ENCODE results near the gene ZNF320. TPM values are rescaled to one million over a fixed set of nuclear protein-coding genes. Genes with fewer than 3 reads are reported as not detected.
"Not testable (repeated sequence)": the region's sequence is repeated elsewhere in the genome, so short reads cannot be mapped to it uniquely, and the experiment has no call there.

Gene ZNF320
- polyA plus RNA-seq, 3 donors: 1.6 to 4.4 (median 3.4) TPM

DNA sequence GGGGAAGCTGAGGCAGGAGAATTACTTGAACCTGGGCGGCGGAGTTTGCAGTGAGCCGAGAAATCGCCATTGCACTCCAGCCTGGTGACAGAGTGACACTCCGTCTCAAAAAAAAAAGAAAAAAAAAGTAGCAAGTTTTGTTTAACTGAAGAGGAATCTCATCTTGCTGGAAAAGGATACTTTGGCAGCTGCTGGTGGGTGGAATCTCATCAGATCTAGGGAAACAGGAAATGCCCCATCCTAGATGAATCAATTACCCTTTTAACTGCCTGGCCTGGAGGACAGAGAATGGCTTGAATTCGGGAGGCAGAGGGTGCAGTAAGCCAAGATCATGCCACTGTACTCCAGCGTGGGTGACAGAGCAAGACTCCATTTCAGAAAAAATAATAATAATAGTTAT is 8.4 kb downstream of the ZNF320 start:
- Histone ChIP-seq H3K36me3 (replicated peaks in 1 of 2; ENCODE audit: control insufficient read depth in 1 of 2, insufficient read depth in 2 of 2, low read length in 2 of 2) (peaks cover 54 to 65% of the 10 kb centered on the region in 2 donors), H3K9me3 (replicated peaks in 1 of 2; ENCODE audit: control insufficient read depth in 1 of 2, insufficient read depth in 1 of 2, low read length in 2 of 2) (peaks cover 39 to 54% of the 10 kb centered on the region in 2 donors), H3K79me2 (ENCODE audit: insufficient read depth, low read length) (no peaks in the 10 kb centered on the region), H3K27ac (ENCODE audit: low read depth in 1 of 2, low read length in 2 of 2) (no peak overlapping the region), H3K4me3 (replicated peaks in 1 of 3; ENCODE audit: low read depth in 2 of 3, low read length in 3 of 3) (no peak overlapping the region), H4K20me1 (ENCODE audit: insufficient read depth, low read length) (no peaks in the 10 kb centered on the region), H3K27me3 (ENCODE audit: control insufficient read depth in 2 of 2, insufficient read depth in 2 of 2, low read length in 2 of 2) (no peaks in the 10 kb centered on the region), H2AFZ (ENCODE audit: insufficient read depth, low read depth, low read length, poor library complexity, severe bottlenecking) (no peak overlapping the region), H3K4me1 (ENCODE audit: control insufficient read depth in 1 of 2, insufficient read depth in 2 of 2, low read length in 2 of 2) (no peaks in the 10 kb centered on the region), H3K9ac (ENCODE audit: insufficient read depth, low read length, poor library complexity, severe bottlenecking) (no peak overlapping the region), H3K4me2 (replicated peaks; ENCODE audit: extremely low read depth, low read length, poor library complexity, severe bottlenecking) (no peak overlapping the region)
- TF ChIP-seq, protein P1, sequence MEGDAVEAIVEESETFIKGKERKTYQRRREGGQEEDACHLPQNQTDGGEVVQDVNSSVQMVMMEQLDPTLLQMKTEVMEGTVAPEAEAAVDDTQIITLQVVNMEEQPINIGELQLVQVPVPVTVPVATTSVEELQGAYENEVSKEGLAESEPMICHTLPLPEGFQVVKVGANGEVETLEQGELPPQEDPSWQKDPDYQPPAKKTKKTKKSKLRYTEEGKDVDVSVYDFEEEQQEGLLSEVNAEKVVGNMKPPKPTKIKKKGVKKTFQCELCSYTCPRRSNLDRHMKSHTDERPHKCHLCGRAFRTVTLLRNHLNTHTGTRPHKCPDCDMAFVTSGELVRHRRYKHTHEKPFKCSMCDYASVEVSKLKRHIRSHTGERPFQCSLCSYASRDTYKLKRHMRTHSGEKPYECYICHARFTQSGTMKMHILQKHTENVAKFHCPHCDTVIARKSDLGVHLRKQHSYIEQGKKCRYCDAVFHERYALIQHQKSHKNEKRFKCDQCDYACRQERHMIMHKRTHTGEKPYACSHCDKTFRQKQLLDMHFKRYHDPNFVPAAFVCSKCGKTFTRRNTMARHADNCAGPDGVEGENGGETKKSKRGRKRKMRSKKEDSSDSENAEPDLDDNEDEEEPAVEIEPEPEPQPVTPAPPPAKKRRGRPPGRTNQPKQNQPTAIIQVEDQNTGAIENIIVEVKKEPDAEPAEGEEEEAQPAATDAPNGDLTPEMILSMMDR (IDR thresholded peaks at IDR 0.05): no peak
- intact Hi-C loops (cut with micrococcal nuclease): no loop called here
- peaks cover 75 to 91% of the 10 kb centered on the region in 2 donors for H3K36me3 Mint-ChIP-seq
- H3K9me3 Mint-ChIP-seq: peaks cover 30 to 68% (median 60%) of the 10 kb centered on the region in 7 donors
- H3K4me1 Mint-ChIP-seq: no peaks in the 10 kb centered on the region
- H3K27me3 Mint-ChIP-seq (ENCODE audit: low read depth in 3 of 3): peaks cover 0 to 9% (median 2%) of the 10 kb centered on the region in 3 donors
- H3K4me3 Mint-ChIP-seq: no peak overlapping the region
- WGBS (ENCODE audit: insufficient coverage): 100% methylated on average over 4 of the region's 7 CpGs
- DNase-seq: no peak
- no peak overlapping the region for H3K27ac Mint-ChIP-seq

DNA sequence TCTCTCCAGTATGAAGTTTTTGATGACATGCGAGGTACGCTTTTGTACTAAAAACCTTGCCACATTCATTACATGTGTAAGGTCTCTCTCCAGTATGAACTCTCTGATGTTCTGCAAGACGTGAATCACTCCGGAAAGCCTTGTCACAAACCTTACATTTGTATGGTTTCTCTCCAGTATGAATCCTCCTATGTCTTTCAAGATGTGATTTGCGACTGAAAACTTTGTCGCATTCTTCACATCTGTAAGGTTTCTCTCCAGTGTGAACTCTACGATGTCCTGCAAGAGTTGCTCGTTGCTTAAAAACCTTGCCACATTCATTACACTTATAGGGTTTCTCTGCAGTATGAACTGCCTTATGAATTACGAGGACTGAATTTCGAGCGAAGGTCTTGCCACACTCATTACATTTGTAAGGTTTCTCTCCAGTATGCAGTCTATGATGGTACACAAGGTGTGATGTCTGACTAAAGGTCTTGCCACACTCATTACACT is 16.5 kb downstream of the ZNF320 start:
- Histone ChIP-seq H3K9me3 (replicated peaks in 1 of 2; ENCODE audit: control insufficient read depth in 1 of 2, insufficient read depth in 1 of 2, low read length in 2 of 2) (peaks cover 66 to 89% of the 10 kb centered on the region in 2 donors), H3K9ac (ENCODE audit: insufficient read depth, low read length, poor library complexity, severe bottlenecking) (no peak overlapping the region), H2AFZ (ENCODE audit: insufficient read depth, low read depth, low read length, poor library complexity, severe bottlenecking) (no peak overlapping the region), H3K4me3 (replicated peaks in 1 of 3; ENCODE audit: low read depth in 2 of 3, low read length in 3 of 3) (peak overlapping the region in 1 of 3 experiments; percentile 14), H3K27me3 (ENCODE audit: control insufficient read depth in 2 of 2, insufficient read depth in 2 of 2, low read length in 2 of 2) (no peaks in the 10 kb centered on the region), H3K4me2 (replicated peaks; ENCODE audit: extremely low read depth, low read length, poor library complexity, severe bottlenecking) (no peak overlapping the region), H3K27ac (ENCODE audit: low read depth in 1 of 2, low read length in 2 of 2) (no peak overlapping the region), H4K20me1 (ENCODE audit: insufficient read depth, low read length) (no peaks in the 10 kb centered on the region), H3K36me3 (replicated peaks in 1 of 2; ENCODE audit: control insufficient read depth in 1 of 2, insufficient read depth in 2 of 2, low read length in 2 of 2) (peaks cover 49 to 70% of the 10 kb centered on the region in 2 donors), H3K79me2 (ENCODE audit: insufficient read depth, low read length) (no peaks in the 10 kb centered on the region), H3K4me1 (ENCODE audit: control insufficient read depth in 1 of 2, insufficient read depth in 2 of 2, low read length in 2 of 2) (no peaks in the 10 kb centered on the region)
- Mint-ChIP-seq H3K27me3 (ENCODE audit: low read depth in 3 of 3) (no peaks in the 10 kb centered on the region), H3K27ac (no peak overlapping the region), H3K4me3 (no peak overlapping the region), H3K4me1 (no peaks in the 10 kb centered on the region), H3K36me3 (peaks cover 58 to 68% of the 10 kb centered on the region in 2 donors), H3K9me3 (peaks cover 61 to 98% (median 90%) of the 10 kb centered on the region in 7 donors)
- WGBS (ENCODE audit: insufficient coverage): 100% methylated on average over 7 of the region's 11 CpGs
- DNase-seq: no peak
- TF ChIP-seq, protein P1 (IDR thresholded peaks at IDR 0.05): no peak
- intact Hi-C loops (cut with micrococcal nuclease): no loop called here

DNA sequence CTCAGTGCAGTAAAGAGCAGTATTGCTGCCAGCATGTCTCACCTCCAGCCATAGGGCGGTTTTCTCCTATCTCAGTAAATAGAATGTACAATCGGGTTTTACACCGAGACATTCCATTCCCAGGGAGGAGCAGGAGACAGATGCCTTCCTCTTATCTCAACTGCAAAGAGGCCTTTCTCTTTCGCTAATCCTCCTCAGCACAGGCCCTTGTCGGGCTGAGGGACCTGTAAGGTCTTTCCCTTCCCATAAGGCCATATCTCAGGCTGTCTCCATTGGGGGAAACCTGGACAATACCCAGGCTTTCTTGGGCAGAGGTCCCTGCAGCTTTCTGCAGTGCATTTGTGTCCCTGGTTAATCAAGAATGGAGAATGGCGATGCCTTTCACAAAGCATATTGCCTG is 24.4 kb downstream of the ZNF320 start:
- H3K27me3 ChIP-seq (ENCODE audit: control insufficient read depth in 2 of 2, insufficient read depth in 2 of 2, low read length in 2 of 2); H3K27me3 Mint-ChIP-seq (ENCODE audit: low read depth in 3 of 3); H3K36me3 ChIP-seq (replicated peaks in 1 of 2; ENCODE audit: control insufficient read depth in 1 of 2, insufficient read depth in 2 of 2, low read length in 2 of 2); H3K79me2 ChIP-seq (ENCODE audit: insufficient read depth, low read length); H3K4me1 Mint-ChIP-seq; H3K27ac Mint-ChIP-seq; H3K36me3 Mint-ChIP-seq; H4K20me1 ChIP-seq (ENCODE audit: insufficient read depth, low read length); H3K4me1 ChIP-seq (ENCODE audit: control insufficient read depth in 1 of 2, insufficient read depth in 2 of 2, low read length in 2 of 2); H3K4me3 Mint-ChIP-seq; H3K9ac ChIP-seq (ENCODE audit: insufficient read depth, low read length, poor library complexity, severe bottlenecking); DNase-seq; H3K27ac ChIP-seq (ENCODE audit: low read depth in 1 of 2, low read length in 2 of 2); H3K4me2 ChIP-seq (replicated peaks; ENCODE audit: extremely low read depth, low read length, poor library complexity, severe bottlenecking); intact Hi-C loops (cut with micrococcal nuclease); H2AFZ ChIP-seq (ENCODE audit: insufficient read depth, low read depth, low read length, poor library complexity, severe bottlenecking); H3K4me3 ChIP-seq (replicated peaks in 1 of 3; ENCODE audit: low read depth in 2 of 3, low read length in 3 of 3): not testable (repeated sequence)
- peaks cover 36 to 44% of the 10 kb centered on the region in 2 donors for H3K9me3 ChIP-seq (replicated peaks in 1 of 2; ENCODE audit: control insufficient read depth in 1 of 2, insufficient read depth in 1 of 2, low read length in 2 of 2)
- peaks cover 35 to 88% (median 65%) of the 10 kb centered on the region in 7 donors for H3K9me3 Mint-ChIP-seq
- 100% methylated on average over 3 of the region's 6 CpGs for WGBS (ENCODE audit: insufficient coverage)

All from CD14-positive monocyte (primary cell).